ENCODE results near the gene LACC1.

GRCh38 chr13:43942286-43942685 is 62.6 kb downstream of the LACC1 start:
- no peak for TF ChIP-seq CTCF (CRISPR knock-in tag; IDR thresholded peaks at IDR 0.05)
- no peak for TF ChIP-seq CREM (IDR thresholded peaks at IDR 0.05)
- no peak for TF ChIP-seq CREM (CRISPR knock-in tag; IDR thresholded peaks at IDR 0.05)
- TF ChIP-seq FOXK1 (CRISPR knock-in tag; IDR thresholded peaks at IDR 0.05; ENCODE audit: borderline replicate concordance, low read depth), result no peak
- TF ChIP-seq HDAC6 (IDR thresholded peaks at IDR 0.05; ENCODE audit: low read depth, low read length), result no peak
- TF ChIP-seq SOX6 (IDR thresholded peaks at IDR 0.05), result no peak
- TF ChIP-seq SOX6 (CRISPR knock-in tag; IDR thresholded peaks at IDR 0.05), result no peak
- TF ChIP-seq EZH2 (conservative IDR thresholded peaks at IDR 0.05; ENCODE audit: low read depth, low read length), result no peak
- no peak for TF ChIP-seq MLX (CRISPR knock-in tag; IDR thresholded peaks at IDR 0.05)

Measured in HepG2 (cell line).